Epithelial cell of proximal tubule (primary cell): Measurements from ENCODE around the gene MTCL1. TPM values are rescaled to one million over a fixed set of nuclear protein-coding genes. Genes with fewer than 3 reads are reported as not detected.
A peak's percentile ranks its signal among the peaks of the same experiment; 100 is the strongest.

Experiments used
- DNase-seq: peaks from one replicate; pipeline ENCODE4 v3.0.0-alpha.2; 2011; ENCODE audit warnings: low read depth
- H3K4me3 ChIP-seq: 2 replicates; pipeline ENCODE4 v1.5.1; 2011; ENCODE audit warnings: low read depth, mild to moderate bottlenecking, low read length
- total RNA-seq: library from RNA; depleted of rRNA; stranded (reverse); fragments of >200 nt; gene quantifications from 2 replicates; pipeline ENCODE4 v1.2.3, GENCODE V29; 2015
- TF ChIP-seq, protein P1 (sequence below): conservative IDR thresholded peaks from 2 replicates; pipeline ENCODE4 v1.5.1; 2012; ENCODE audit warnings: low read depth, mild to moderate bottlenecking, low read length

MTCL1 gene
- total RNA-seq, 1 donor from 2014 or later: 60.1 TPM

DNA sequence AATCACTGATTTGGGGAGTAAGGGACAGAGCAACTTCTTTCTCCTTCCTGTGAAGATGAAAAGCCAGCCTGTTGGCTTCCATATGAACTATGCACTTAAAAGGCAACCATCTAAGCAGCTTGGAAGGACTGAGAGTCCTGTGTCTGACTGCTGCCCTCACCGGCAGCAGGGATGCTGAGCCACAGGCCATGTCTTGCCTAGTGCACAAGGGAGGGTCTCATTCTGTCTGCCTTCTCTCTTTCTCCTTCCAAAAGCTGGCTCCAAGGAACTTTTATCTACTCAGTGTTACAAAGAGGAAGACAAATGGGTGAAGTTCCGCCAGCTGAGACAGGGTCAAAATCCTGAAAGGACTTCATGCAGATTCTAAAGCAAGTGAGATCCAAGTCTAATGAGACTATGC, 146.3 kb downstream of the MTCL1 start:
- no peak for DNase-seq
- no peak overlapping the region for H3K4me3 ChIP-seq
- TF ChIP-seq, protein P1, sequence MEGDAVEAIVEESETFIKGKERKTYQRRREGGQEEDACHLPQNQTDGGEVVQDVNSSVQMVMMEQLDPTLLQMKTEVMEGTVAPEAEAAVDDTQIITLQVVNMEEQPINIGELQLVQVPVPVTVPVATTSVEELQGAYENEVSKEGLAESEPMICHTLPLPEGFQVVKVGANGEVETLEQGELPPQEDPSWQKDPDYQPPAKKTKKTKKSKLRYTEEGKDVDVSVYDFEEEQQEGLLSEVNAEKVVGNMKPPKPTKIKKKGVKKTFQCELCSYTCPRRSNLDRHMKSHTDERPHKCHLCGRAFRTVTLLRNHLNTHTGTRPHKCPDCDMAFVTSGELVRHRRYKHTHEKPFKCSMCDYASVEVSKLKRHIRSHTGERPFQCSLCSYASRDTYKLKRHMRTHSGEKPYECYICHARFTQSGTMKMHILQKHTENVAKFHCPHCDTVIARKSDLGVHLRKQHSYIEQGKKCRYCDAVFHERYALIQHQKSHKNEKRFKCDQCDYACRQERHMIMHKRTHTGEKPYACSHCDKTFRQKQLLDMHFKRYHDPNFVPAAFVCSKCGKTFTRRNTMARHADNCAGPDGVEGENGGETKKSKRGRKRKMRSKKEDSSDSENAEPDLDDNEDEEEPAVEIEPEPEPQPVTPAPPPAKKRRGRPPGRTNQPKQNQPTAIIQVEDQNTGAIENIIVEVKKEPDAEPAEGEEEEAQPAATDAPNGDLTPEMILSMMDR: no peak

GRCh38 chr18:8854550-8854949, 149.2 kb downstream of the MTCL1 start:
- TF ChIP-seq, protein P1: no peak
- H3K4me3 ChIP-seq: no peak overlapping the region
- no peak for DNase-seq

GRCh38 chr18:8854962-8855361, 149.6 kb downstream of the MTCL1 start:
- H3K4me3 ChIP-seq: no peak overlapping the region
- DNase-seq: no peak
- TF ChIP-seq, protein P1: no peak

GRCh38 chr18:8856212-8856611, 150.9 kb downstream of the MTCL1 start:
- no peak overlapping the region for H3K4me3 ChIP-seq
- DNase-seq: no peak
- TF ChIP-seq, protein P1: no peak

DNA sequence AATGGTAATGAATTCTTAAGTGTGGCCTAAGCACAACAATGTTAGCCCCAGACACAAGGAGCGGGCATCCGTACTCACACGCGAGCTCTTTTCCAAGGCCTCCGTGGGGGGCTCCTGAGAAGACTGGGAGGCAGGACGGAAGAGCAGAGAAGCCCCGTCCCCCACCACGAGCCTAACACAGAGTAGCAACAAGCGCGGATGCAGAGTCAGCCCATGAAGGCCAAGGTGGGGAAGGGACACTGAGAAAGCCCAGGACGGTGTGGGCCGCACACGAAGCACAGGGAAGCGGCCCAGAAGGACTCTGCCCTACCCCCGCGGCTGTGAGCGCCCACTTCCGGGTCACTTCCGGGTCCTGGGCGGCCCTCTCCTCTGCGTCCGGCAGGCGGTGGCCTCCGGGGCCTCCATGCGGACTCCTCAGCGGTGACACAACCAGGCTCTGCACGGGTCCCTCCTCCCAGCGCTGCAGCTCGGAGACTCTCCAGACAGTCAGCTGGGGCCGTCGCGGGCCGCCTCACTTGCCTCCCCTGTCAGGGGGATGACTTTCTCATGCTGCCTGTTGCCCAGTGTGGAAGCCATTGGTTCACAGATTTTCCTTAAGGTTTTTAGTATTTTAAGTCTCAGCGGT, 151.5 kb downstream of the MTCL1 start:
- DNase-seq: no peak
- H3K4me3 ChIP-seq: no peak overlapping the region
- TF ChIP-seq, protein P1: no peak

- TF ChIP-seq, protein P1: no peak
- DNase-seq: no peak
- H3K4me3 ChIP-seq: no peak overlapping the region
These were observed 152.4 kb downstream of the MTCL1 start for GRCh38 chr18:8857806-8858205.

DNA sequence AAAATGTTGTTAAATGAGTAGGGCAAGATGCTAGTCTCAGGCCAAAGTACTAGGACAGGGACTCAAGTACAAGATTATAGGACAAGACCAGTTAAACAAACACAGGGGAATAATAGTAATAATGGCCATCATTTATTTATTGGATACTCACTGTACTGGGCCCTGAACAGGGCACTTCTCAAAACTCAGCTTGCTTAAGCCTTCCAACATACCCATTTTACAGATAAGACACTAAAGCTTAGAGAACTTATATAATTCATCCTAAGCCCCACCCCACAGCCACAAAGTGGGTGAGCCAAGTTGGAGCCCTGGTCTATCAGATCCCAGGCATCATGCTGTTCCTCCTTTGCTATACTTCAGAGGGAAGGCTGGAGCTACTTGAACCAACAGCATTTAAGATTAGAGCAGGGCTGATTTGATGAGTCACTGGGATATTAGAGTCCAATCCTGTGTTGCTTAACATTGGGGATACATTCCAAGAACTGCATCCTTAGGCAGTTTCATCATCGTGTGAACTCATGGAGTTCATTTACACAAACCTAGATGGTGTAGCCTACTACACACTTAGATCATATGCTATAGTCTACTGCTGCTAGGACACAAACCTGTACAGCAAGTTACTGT, 153.6 kb downstream of the MTCL1 start:
- DNase-seq: peak; percentile 94

More for the DNA sequence above, 153.6 kb downstream of the MTCL1 start:
- TF ChIP-seq, protein P1: no peak
- H3K4me3 ChIP-seq: no peak overlapping the region
